Trophoblast cell (in vitro differentiated cells and primary cell): ENCODE results near the gene MEIOB.

Experiments used
- DNase-seq, 2 donors: peaks; one replicate each; pipeline ENCODE4 v3.0.0-alpha.2; 2016
- H2AFZ ChIP-seq: 2 replicates; pipeline ENCODE4 v1.6.1; 2013; ENCODE audit warnings: low read length, moderate library complexity, mild to moderate bottlenecking; ENCODE audit not compliant: insufficient read depth, poor library complexity
- H2AK5ac ChIP-seq: 2 replicates; pipeline ENCODE4 v1.6.1; 2013; ENCODE audit warnings: mild to moderate bottlenecking, low read length
- H2BK120ac ChIP-seq: 2 replicates; pipeline ENCODE4 v1.6.1; 2013; ENCODE audit warnings: low read length, mild to moderate bottlenecking, moderate library complexity; ENCODE audit not compliant: insufficient read depth, poor library complexity
- H2BK12ac ChIP-seq: 2 replicates; pipeline ENCODE4 v1.6.1; 2013; ENCODE audit warnings: mild to moderate bottlenecking, low read length, moderate library complexity
- H2BK5ac ChIP-seq: 2 replicates; pipeline ENCODE4 v1.6.1; 2013; ENCODE audit warnings: low read length, low read depth, moderate library complexity, mild to moderate bottlenecking; ENCODE audit not compliant: poor library complexity
- H3K14ac ChIP-seq: 2 replicates; pipeline ENCODE4 v1.6.1; 2013; ENCODE audit warnings: mild to moderate bottlenecking, low read length
- H3K18ac ChIP-seq: 2 replicates; pipeline ENCODE4 v1.6.1; 2013; ENCODE audit warnings: mild to moderate bottlenecking, low read length
- H3K23ac ChIP-seq: 2 replicates; pipeline ENCODE4 v1.6.1; 2013; ENCODE audit warnings: low read length
- H3K27ac ChIP-seq: 2 replicates; pipeline ENCODE4 v1.5.1; 2013; ENCODE audit warnings: low read depth, mild to moderate bottlenecking, inconsistent platforms, low read length, moderate library complexity
- H3K27me3 ChIP-seq: 2 replicates; pipeline ENCODE4 v1.6.1; 2013; ENCODE audit warnings: inconsistent platforms, mild to moderate bottlenecking, low read length, moderate library complexity; ENCODE audit not compliant: insufficient read depth
- H3K36me3 ChIP-seq, 2 experiments: 1 replicate in 1 of 2; 2 replicates in 1 of 2; pipeline ENCODE4 v1.6.1; 2013; ENCODE audit warnings: low read length in 2 of 2, mild to moderate bottlenecking in 2 of 2, moderate library complexity in 1 of 2; ENCODE audit not compliant: insufficient read depth in 2 of 2, control insufficient read depth in 1 of 2
- H3K4ac ChIP-seq: 2 replicates; pipeline ENCODE4 v1.6.1; 2013; ENCODE audit warnings: low read depth, mild to moderate bottlenecking, low read length, moderate library complexity
- H3K4me1 ChIP-seq, 2 experiments: 1 replicate in 1 of 2; 2 replicates in 1 of 2; pipeline ENCODE4 v1.6.1; 2013; ENCODE audit warnings: low read length in 2 of 2, mild to moderate bottlenecking in 2 of 2, moderate library complexity in 1 of 2; ENCODE audit not compliant: insufficient read depth in 2 of 2, control insufficient read depth in 1 of 2
- H3K4me2 ChIP-seq: 2 replicates; pipeline ENCODE4 v1.6.1; 2013; ENCODE audit warnings: inconsistent platforms, mild to moderate bottlenecking, low read length, moderate library complexity
- H3K4me3 ChIP-seq: 2 replicates; pipeline ENCODE4 v1.5.1; 2013; ENCODE audit warnings: mild to moderate bottlenecking, low read depth, low read length, inconsistent platforms
- H3K79me1 ChIP-seq: one replicate; pipeline ENCODE4 v1.6.1; 2013; ENCODE audit warnings: low read length
- H3K79me2 ChIP-seq: 2 replicates; pipeline ENCODE4 v1.6.1; 2013; ENCODE audit warnings: low read length, mild to moderate bottlenecking; ENCODE audit not compliant: control insufficient read depth, insufficient read depth, poor library complexity
- H3K9ac ChIP-seq: 2 replicates; pipeline ENCODE4 v1.6.1; 2013; ENCODE audit warnings: mild to moderate bottlenecking, low read length
- H3K9me3 ChIP-seq: 2 replicates; pipeline ENCODE4 v1.6.1; 2013; ENCODE audit warnings: low read depth, mild to moderate bottlenecking, control low read depth, inconsistent platforms, low read length; ENCODE audit not compliant: insufficient read depth
- H4K12ac ChIP-seq: 2 replicates; pipeline ENCODE4 v1.6.1; 2013; ENCODE audit warnings: low read depth, mild to moderate bottlenecking, low read length, moderate library complexity
- H4K8ac ChIP-seq: 2 replicates; pipeline ENCODE4 v1.6.1; 2013; ENCODE audit warnings: low read depth, mild to moderate bottlenecking, low read length, moderate library complexity
- H4K91ac ChIP-seq: one replicate; pipeline ENCODE4 v1.6.1; 2013; ENCODE audit warnings: low read depth, mild to moderate bottlenecking, low read length, moderate library complexity
- WGBS: extraction: QIAGEN DNeasy Blood & Tissue Kit; methylation state at CpG from one replicate; pipeline ENCODE4 v1.1.7; 2013; ENCODE audit warnings: missing lambda C conversion rate; ENCODE audit not compliant: insufficient read length, insufficient coverage; ENCODE audit errors: extremely low coverage; 5-methylcytosine and 5-hydroxymethylcytosine counted together

The MEIOB gene

GRCh38 chr16:1810106-1810505 lies 61.9 kb downstream of the MEIOB start:
- no peak overlapping the region for H4K91ac ChIP-seq
- no peak overlapping the region for H2BK120ac ChIP-seq
- no peak overlapping the region for H4K12ac ChIP-seq
- H2BK12ac ChIP-seq: no peak overlapping the region
- no peak overlapping the region for H3K9ac ChIP-seq
- no peak overlapping the region for H3K27ac ChIP-seq
- no peak for DNase-seq
- no CpG with 5 or more reads among the region's 16 CpGs for WGBS
- peaks cover 4% of the 10 kb centered on the region for H3K9me3 ChIP-seq
- no peak overlapping the region for H4K8ac ChIP-seq
- H3K18ac ChIP-seq: no peak overlapping the region
- no peaks in the 10 kb centered on the region for H3K4me1 ChIP-seq
- H2BK5ac ChIP-seq: no peak overlapping the region
- no peak overlapping the region for H3K4me2 ChIP-seq
- no peak overlapping the region for H3K23ac ChIP-seq
- no peak overlapping the region for H3K4me3 ChIP-seq
- no peak overlapping the region for H2AK5ac ChIP-seq
- no peak overlapping the region for H3K14ac ChIP-seq
- no peaks in the 10 kb centered on the region for H3K79me1 ChIP-seq
- H3K27me3 ChIP-seq: no peaks in the 10 kb centered on the region
- no peaks in the 10 kb centered on the region for H3K79me2 ChIP-seq
- H3K4ac ChIP-seq: no peak overlapping the region
- H2AFZ ChIP-seq: no peak overlapping the region
- H3K36me3 ChIP-seq: peaks cover 22 to 29% of the 10 kb centered on the region in 2 experiments

GRCh38 chr16:1809281-1809801 lies 62.6 kb downstream of the MEIOB start:
- Histone ChIP-seq H2AFZ (no peak overlapping the region), H2BK120ac (no peak overlapping the region), H3K4me1 (no peaks in the 10 kb centered on the region), H3K9me3 (peaks cover 4% of the 10 kb centered on the region), H2BK12ac (no peak overlapping the region), H2AK5ac (no peak overlapping the region), H4K91ac (no peak overlapping the region), H3K18ac (no peak overlapping the region), H4K12ac (no peak overlapping the region), H2BK5ac (no peak overlapping the region), H3K14ac (no peak overlapping the region), H3K79me2 (no peaks in the 10 kb centered on the region), H3K9ac (no peak overlapping the region), H3K4me3 (no peak overlapping the region), H3K36me3 (peaks cover 22 to 28% of the 10 kb centered on the region in 2 experiments), H3K27ac (no peak overlapping the region), H3K27me3 (no peaks in the 10 kb centered on the region), H3K79me1 (no peaks in the 10 kb centered on the region), H4K8ac (no peak overlapping the region), H3K23ac (no peak overlapping the region), H3K4me2 (no peak overlapping the region), H3K4ac (no peak overlapping the region)
- WGBS: no CpG with 5 or more reads among the region's 28 CpGs
- DNase-seq: no peak

- no peak overlapping the region for H2AK5ac ChIP-seq
- no peak overlapping the region for H3K14ac ChIP-seq
- H4K91ac ChIP-seq: no peak overlapping the region
- peaks cover 22 to 29% of the 10 kb centered on the region in 2 experiments for H3K36me3 ChIP-seq
- no peak overlapping the region for H3K18ac ChIP-seq
- no peak overlapping the region for H3K23ac ChIP-seq
- no peak overlapping the region for H2AFZ ChIP-seq
- H3K27me3 ChIP-seq: no peaks in the 10 kb centered on the region
- no peak overlapping the region for H3K4me2 ChIP-seq
- H3K4me1 ChIP-seq: no peaks in the 10 kb centered on the region
- H2BK120ac ChIP-seq: no peak overlapping the region
- H2BK12ac ChIP-seq: no peak overlapping the region
- H3K4ac ChIP-seq: no peak overlapping the region
- H4K12ac ChIP-seq: no peak overlapping the region
- no peak overlapping the region for H3K4me3 ChIP-seq
- no peak overlapping the region for H4K8ac ChIP-seq
- DNase-seq: no peak
- H3K79me2 ChIP-seq: no peaks in the 10 kb centered on the region
- no peak overlapping the region for H3K9ac ChIP-seq
- no peak overlapping the region for H2BK5ac ChIP-seq
- no CpG with 5 or more reads among the region's 18 CpGs for WGBS
- no peaks in the 10 kb centered on the region for H3K79me1 ChIP-seq
- no peak overlapping the region for H3K27ac ChIP-seq
- H3K9me3 ChIP-seq: peaks cover 4% of the 10 kb centered on the region
Measured at GRCh38 chr16:1808691-1809090, 63.3 kb downstream of the MEIOB start.

- no peak overlapping the region for H4K91ac ChIP-seq
- no peak overlapping the region for H3K18ac ChIP-seq
- no peak overlapping the region for H3K9ac ChIP-seq
- H2BK120ac ChIP-seq: no peak overlapping the region
- H2AK5ac ChIP-seq: no peak overlapping the region
- H4K12ac ChIP-seq: no peak overlapping the region
- no peak overlapping the region for H3K14ac ChIP-seq
- peaks cover 4% of the 10 kb centered on the region for H3K9me3 ChIP-seq
- no peak overlapping the region for H2BK12ac ChIP-seq
- peaks cover 22 to 29% of the 10 kb centered on the region in 2 experiments for H3K36me3 ChIP-seq
- no CpG with 5 or more reads among the region's 10 CpGs for WGBS
- no peak overlapping the region for H2AFZ ChIP-seq
- H3K4me3 ChIP-seq: no peak overlapping the region
- H3K79me1 ChIP-seq: no peaks in the 10 kb centered on the region
- no peaks in the 10 kb centered on the region for H3K4me1 ChIP-seq
- H3K27ac ChIP-seq: no peak overlapping the region
- no peak for DNase-seq
- no peaks in the 10 kb centered on the region for H3K79me2 ChIP-seq
- H3K23ac ChIP-seq: no peak overlapping the region
- no peak overlapping the region for H4K8ac ChIP-seq
- H3K4ac ChIP-seq: no peak overlapping the region
- no peak overlapping the region for H2BK5ac ChIP-seq
- H3K4me2 ChIP-seq: no peak overlapping the region
- no peaks in the 10 kb centered on the region for H3K27me3 ChIP-seq
Measured at GRCh38 chr16:1807626-1808025, 64.3 kb downstream of the MEIOB start.
